ENCODE measurements around the gene MXRA7.
"Not testable (repeated sequence)": the region's sequence is repeated elsewhere in the genome, so short reads cannot be mapped to it uniquely, and the experiment has no call there.

MXRA7 gene

GRCh38 chr17:76641501-76641900 is 69.3 kb downstream of the MXRA7 start:
- DNase-seq = no peak

- peak; percentile 52 for DNase-seq
These were observed 70.0 kb downstream of the MXRA7 start for GRCh38 chr17:76640550-76641380.

- DNase-seq = no peak
These were observed 72.5 kb downstream of the MXRA7 start for GRCh38 chr17:76638263-76638662.

- not testable (repeated sequence) for DNase-seq
These were observed 74.1 kb downstream of the MXRA7 start for GRCh38 chr17:76636486-76637206.

- DNase-seq = no peak
These were observed 75.0 kb downstream of the MXRA7 start for GRCh38 chr17:76635659-76636360.

- DNase-seq = no peak
These were observed 75.7 kb downstream of the MXRA7 start for GRCh38 chr17:76635039-76635438.

GRCh38 chr17:76633628-76634328 is 77.0 kb downstream of the MXRA7 start:
- DNase-seq = no peak

- no peak for DNase-seq
These were observed 78.8 kb downstream of the MXRA7 start for GRCh38 chr17:76631821-76632565.

GRCh38 chr17:76630151-76630550 is 80.6 kb downstream of the MXRA7 start:
- no peak for DNase-seq

All from MV-4-11 (cell line).